GM23248 (cell line): Measurements from ENCODE around the gene TLCD3A.

Experiments used
- EZH2 ChIP-seq: fragments of 200-600 bp; sonication (generic); IDR thresholded peaks from 2 replicates; pipeline ENCODE4 v1.6.1; 2018; ENCODE audit warnings: antibody characterized with exemption, mild to moderate bottlenecking; ENCODE audit not compliant: insufficient read depth, poor library complexity, severe bottlenecking
- EZH2phosphoT487 ChIP-seq: fragments of 200-600 bp; sonication (generic); IDR thresholded peaks from 2 replicates; pipeline ENCODE4 v1.6.1; 2018; ENCODE audit warnings: antibody characterized with exemption, moderate library complexity, mild to moderate bottlenecking, low read depth; ENCODE audit not compliant: insufficient read depth

GRCh38 chr17:781805-782731 lies 49.7 kb downstream of the TLCD3A start, which contains the start of the genes GLOD4 and MRM3:
- no peak for TF ChIP-seq EZH2
- no peak for TF ChIP-seq EZH2phosphoT487
